ENCODE measurements around the gene DCTN2. TPM values are rescaled to one million over a fixed set of nuclear protein-coding genes. Genes with fewer than 3 reads are reported as not detected.

Gene DCTN2
- polyA plus RNA-seq, 1 donor (not counting 4 experiments of a cell fraction or from before 2014, with no cell fraction given), result 132 TPM

DNA sequence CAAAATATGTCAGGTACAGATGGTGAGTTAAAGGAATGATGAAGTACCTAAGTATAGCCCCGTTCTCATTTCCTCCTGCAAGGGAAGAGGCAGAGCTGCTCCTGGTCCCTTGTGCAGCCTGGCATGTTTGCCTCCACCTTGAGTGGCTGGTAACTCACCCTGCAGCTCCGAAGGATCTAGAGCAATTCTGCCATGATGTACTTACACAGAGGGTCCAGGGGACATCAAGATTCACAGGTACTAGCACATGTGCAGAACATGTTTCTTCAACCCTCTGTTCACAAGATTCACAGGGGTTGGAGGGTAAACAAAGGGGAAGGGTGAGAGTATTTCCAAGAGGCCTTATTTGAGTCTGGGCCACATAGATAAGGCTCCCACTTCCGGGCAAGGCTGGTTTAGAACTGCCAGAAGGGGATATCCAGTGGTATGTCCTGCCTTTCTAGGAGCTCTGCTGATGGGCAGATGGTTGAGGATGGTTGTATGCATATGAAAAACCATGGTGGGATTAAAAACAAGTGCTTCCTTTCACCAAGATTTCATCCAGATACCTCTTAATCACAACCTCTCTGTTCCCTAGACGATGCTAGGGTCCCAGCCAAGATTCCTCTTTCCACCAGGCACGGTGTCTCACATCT, 7.7 kb downstream of the DCTN2 start:
- H2AFZ ChIP-seq (ENCODE audit: control insufficient read depth, low read length), result no peak overlapping the region
- no peak overlapping the region for H3K27ac ChIP-seq (ENCODE audit: control insufficient read depth, insufficient read depth, low read length)
- H3K4me3 ChIP-seq (ENCODE audit: control insufficient read depth in 2 of 3, extremely low read depth in 1 of 3, insufficient read depth in 2 of 3, low read depth in 1 of 3, low read length in 3 of 3), result no peak overlapping the region
- H3K79me2 ChIP-seq (ENCODE audit: control insufficient read depth, insufficient read depth, low read length), result peaks cover 10% of the 10 kb centered on the region
- dilution Hi-C loops (cut with MboI; ENCODE audit: extremely low pct_ligation_motif_present, low sequenced_read_pairs), result no loop called here
- no peaks in the 10 kb centered on the region for H3K9me1 ChIP-seq (ENCODE audit: control insufficient read depth, extremely low read depth, insufficient read depth, low read length)
- peaks cover 4% of the 10 kb centered on the region for H4K20me1 ChIP-seq (ENCODE audit: control insufficient read depth, extremely low read depth, insufficient read depth, low read length)
- FAIRE-seq (no peak), DNase-seq (ENCODE audit: low read depth, low spot score) (no peak)
- H3K4me2 ChIP-seq (ENCODE audit: control insufficient read depth, extremely low read depth, insufficient read depth, low read depth, low read length), result no peak overlapping the region
- no peaks in the 10 kb centered on the region for H3K4me1 ChIP-seq (ENCODE audit: control insufficient read depth, extremely low read depth, insufficient read depth, low read length)
- no peak for TF ChIP-seq EZH2 (IDR thresholded peaks at IDR 0.05; ENCODE audit: low read length)
- TF ChIP-seq, protein P1, sequence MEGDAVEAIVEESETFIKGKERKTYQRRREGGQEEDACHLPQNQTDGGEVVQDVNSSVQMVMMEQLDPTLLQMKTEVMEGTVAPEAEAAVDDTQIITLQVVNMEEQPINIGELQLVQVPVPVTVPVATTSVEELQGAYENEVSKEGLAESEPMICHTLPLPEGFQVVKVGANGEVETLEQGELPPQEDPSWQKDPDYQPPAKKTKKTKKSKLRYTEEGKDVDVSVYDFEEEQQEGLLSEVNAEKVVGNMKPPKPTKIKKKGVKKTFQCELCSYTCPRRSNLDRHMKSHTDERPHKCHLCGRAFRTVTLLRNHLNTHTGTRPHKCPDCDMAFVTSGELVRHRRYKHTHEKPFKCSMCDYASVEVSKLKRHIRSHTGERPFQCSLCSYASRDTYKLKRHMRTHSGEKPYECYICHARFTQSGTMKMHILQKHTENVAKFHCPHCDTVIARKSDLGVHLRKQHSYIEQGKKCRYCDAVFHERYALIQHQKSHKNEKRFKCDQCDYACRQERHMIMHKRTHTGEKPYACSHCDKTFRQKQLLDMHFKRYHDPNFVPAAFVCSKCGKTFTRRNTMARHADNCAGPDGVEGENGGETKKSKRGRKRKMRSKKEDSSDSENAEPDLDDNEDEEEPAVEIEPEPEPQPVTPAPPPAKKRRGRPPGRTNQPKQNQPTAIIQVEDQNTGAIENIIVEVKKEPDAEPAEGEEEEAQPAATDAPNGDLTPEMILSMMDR (optimal IDR thresholded peaks at IDR 0.05 in 1 of 3, IDR thresholded peaks at IDR 0.05 in 1 of 3, conservative IDR thresholded peaks at IDR 0.05 in 1 of 3; ENCODE audit: extremely low read depth in 1 of 3, insufficient read depth in 2 of 3, low read length in 3 of 3), result no peak
- H3K9me3 ChIP-seq (ENCODE audit: control insufficient read depth, low read depth, low read length), result no peaks in the 10 kb centered on the region
- H3K36me3 ChIP-seq (ENCODE audit: control insufficient read depth in 2 of 2, extremely low read depth in 1 of 2, insufficient read depth in 2 of 2, low read length in 2 of 2), result peaks cover 22 to 38% of the 10 kb centered on the region in 2 experiments
- no peaks in the 10 kb centered on the region for H3K27me3 ChIP-seq (ENCODE audit: control insufficient read depth, extremely low read depth, insufficient read depth, low read length)
- H3K9ac ChIP-seq (ENCODE audit: control insufficient read depth, extremely low read depth, insufficient read depth, low read length), result no peak overlapping the region

GRCh38 chr12:57536597-57536942, 10.4 kb downstream of the DCTN2 start:
- H3K4me3 ChIP-seq (ENCODE audit: control insufficient read depth in 2 of 3, extremely low read depth in 1 of 3, insufficient read depth in 2 of 3, low read depth in 1 of 3, low read length in 3 of 3), result no peak overlapping the region
- no peaks in the 10 kb centered on the region for H3K9me3 ChIP-seq (ENCODE audit: control insufficient read depth, low read depth, low read length)
- no peaks in the 10 kb centered on the region for H3K27me3 ChIP-seq (ENCODE audit: control insufficient read depth, extremely low read depth, insufficient read depth, low read length)
- FAIRE-seq (no peak), DNase-seq (ENCODE audit: low read depth, low spot score) (no peak)
- H3K79me2 ChIP-seq (ENCODE audit: control insufficient read depth, insufficient read depth, low read length), result no peaks in the 10 kb centered on the region
- no peak overlapping the region for H3K4me2 ChIP-seq (ENCODE audit: control insufficient read depth, extremely low read depth, insufficient read depth, low read depth, low read length)
- H3K9me1 ChIP-seq (ENCODE audit: control insufficient read depth, extremely low read depth, insufficient read depth, low read length), result no peaks in the 10 kb centered on the region
- no peaks in the 10 kb centered on the region for H3K4me1 ChIP-seq (ENCODE audit: control insufficient read depth, extremely low read depth, insufficient read depth, low read length)
- no peak overlapping the region for H3K9ac ChIP-seq (ENCODE audit: control insufficient read depth, extremely low read depth, insufficient read depth, low read length)
- H3K27ac ChIP-seq (ENCODE audit: control insufficient read depth, insufficient read depth, low read length), result no peak overlapping the region
- no peak for TF ChIP-seq EZH2 (IDR thresholded peaks at IDR 0.05; ENCODE audit: low read length)
- TF ChIP-seq, protein P1 (optimal IDR thresholded peaks at IDR 0.05 in 1 of 3, IDR thresholded peaks at IDR 0.05 in 1 of 3, conservative IDR thresholded peaks at IDR 0.05 in 1 of 3; ENCODE audit: extremely low read depth in 1 of 3, insufficient read depth in 2 of 3, low read length in 3 of 3), result no peak
- no peak overlapping the region for H2AFZ ChIP-seq (ENCODE audit: control insufficient read depth, low read length)
- peaks cover 41 to 50% of the 10 kb centered on the region in 2 experiments for H3K36me3 ChIP-seq (ENCODE audit: control insufficient read depth in 2 of 2, extremely low read depth in 1 of 2, insufficient read depth in 2 of 2, low read length in 2 of 2)
- no peaks in the 10 kb centered on the region for H4K20me1 ChIP-seq (ENCODE audit: control insufficient read depth, extremely low read depth, insufficient read depth, low read length)
- dilution Hi-C loops (cut with MboI; ENCODE audit: extremely low pct_ligation_motif_present, low sequenced_read_pairs), result no loop called here
